ENCODE measurements around the gene MIX23.

- TF ChIP-seq CTCF (IDR thresholded peaks at IDR 0.05) (no peak), POLR2A (IDR thresholded peaks at IDR 0.05) (no peak)
These were observed 8.8 kb upstream of the MIX23 start for GRCh38 chr3:122391681-122392446.
